HepG2 (cell line): Measurements from ENCODE around the gene CCDC61. TPM values are rescaled to one million over a fixed set of nuclear protein-coding genes. Genes with fewer than 3 reads are reported as not detected.

ENCODE experiments used
- ATAC-seq: fragments of 200-7000 bp; cut with Tn5 transposase; 3 replicates; pipeline ENCODE4 v1.9.1; 2020; ENCODE audit warnings: mild to moderate bottlenecking, moderate library complexity
- BruUV-seq: library from RNA; stranded (reverse); fragments of 400-500 nt; replicated peaks from 2 replicates; lab custom pipeline; 2021; lab: Mats Ljungman, UMichigan
- CTCF ChIA-PET: fragments of 300-600 bp; formaldehyde crosslinking; extraction: SDS; loops from one replicate; lab custom pipeline; 2021; ENCODE audit warnings: low total read pairs, inconsistent platforms, low intra/inter-chr PET ratio; lab: Yijun Ruan, JAX
- POLR2A ChIA-PET: fragments of 350-600 bp; sonication (Branson Sonifier 250); formaldehyde crosslinking; loops from one replicate; lab custom pipeline; 2020; ENCODE audit warnings: antibody characterized with exemption, inconsistent platforms; lab: Yijun Ruan, JAX
- DNase-seq: peaks from one replicate; pipeline ENCODE4 v3.0.0-alpha.2; 2015; ENCODE audit warnings: low spot score
- FAIRE-seq: peaks from 3 replicates; lab custom pipeline; 2011; peaks lifted over from hg19 to GRCh38; lab: Jason Lieb, UNC
- H2AFZ ChIP-seq: one replicate; pipeline ENCODE4 v1.6.1; 2011; ENCODE audit warnings: low read length, inconsistent platforms
- H3K27ac ChIP-seq: fragments of 300-600 bp; 3 replicates; pipeline ENCODE4 v1.8.0; 2011; ENCODE audit warnings: mixed run types, mild to moderate bottlenecking, mixed read lengths, low read length, inconsistent platforms; ENCODE audit not compliant: insufficient read depth; ENCODE audit errors: extremely low read length
- H3K27me3 ChIP-seq, 2 experiments: fragments of 200-600 bp in 1 of 2; 2 replicates in 1 of 2; 3 replicates in 1 of 2; pipeline versions ENCODE4 v1.6.0 to v1.8.0; 2011; ENCODE audit warnings: low read length in 2 of 2, mild to moderate bottlenecking in 2 of 2, moderate library complexity in 2 of 2, inconsistent platforms in 1 of 2; ENCODE audit not compliant: insufficient read depth in 2 of 2, control insufficient read depth in 1 of 2
- H3K36me3 ChIP-seq, 2 experiments: fragments of 200-600 bp in 1 of 2; replicated peaks in 1 of 2; 2 replicates in 1 of 2; 3 replicates in 1 of 2; pipeline versions ENCODE4 v1.5.1 to v1.8.0; 2011; ENCODE audit warnings: low read length in 2 of 2, inconsistent platforms in 1 of 2; ENCODE audit not compliant: insufficient read depth in 2 of 2, control insufficient read depth in 1 of 2
- H3K4me1 ChIP-seq: 2 replicates; pipeline ENCODE4 v1.5.1; 2012; ENCODE audit warnings: low read length, inconsistent platforms; ENCODE audit not compliant: insufficient read depth
- H3K4me2 ChIP-seq: 2 replicates; pipeline ENCODE4 v1.6.0; 2011; ENCODE audit warnings: low read depth, low read length, inconsistent platforms
- H3K4me3 ChIP-seq, 3 experiments: fragments of 200-600 bp in 1 of 3; sonication (generic), shearing (Covaris generic) in 1 of 3; replicated peaks in 1 of 3; 2 replicates each; pipeline ENCODE4 v1.5.1; 2011 to 2016; ENCODE audit warnings: low read length in 3 of 3, inconsistent platforms in 2 of 3, low read depth in 2 of 3, mild to moderate bottlenecking in 2 of 3, control low read depth in 1 of 3, mixed read lengths in 1 of 3; ENCODE audit not compliant: insufficient read depth in 1 of 3
- H3K79me2 ChIP-seq: one replicate; pipeline ENCODE4 v1.6.1; 2011; ENCODE audit warnings: low read length, inconsistent platforms; ENCODE audit not compliant: insufficient read depth
- H3K9ac ChIP-seq: 2 replicates; pipeline ENCODE4 v1.6.0; 2011; ENCODE audit warnings: mild to moderate bottlenecking, low read depth, low read length, inconsistent platforms; ENCODE audit not compliant: insufficient read depth
- H3K9me3 ChIP-seq: 2 replicates; pipeline ENCODE4 v1.5.1; 2012; ENCODE audit warnings: mild to moderate bottlenecking, low read length
- H4K20me1 ChIP-seq: 2 replicates; pipeline ENCODE4 v1.6.0; 2011; ENCODE audit warnings: inconsistent platforms, mild to moderate bottlenecking, low read length, moderate library complexity; ENCODE audit not compliant: insufficient read depth
- ISL2 ChIP-seq: sonication (generic); formaldehyde crosslinking; IDR thresholded peaks from 2 replicates; pipeline ENCODE4 v1.5.0; 2020; ENCODE audit warnings: missing genetic modification reagents
- MBNL3 ChIP-seq: fragments of 250-450 bp; sonication (Bioruptor Pico); conservative IDR thresholded peaks from 2 replicates; pipeline ENCODE4 v1.8.0; 2022; ENCODE audit warnings: mild to moderate bottlenecking, inconsistent platforms
- RFX1 ChIP-seq: fragments of 450-650 bp; IDR thresholded peaks from 2 replicates; pipeline ENCODE4 v1.6.1; 2017
- WGBS: methylation state at CpG from one replicate; pipeline ENCODE4 v1.1.6; 2017; ENCODE audit warnings: low lambda C conversion rate; 5-methylcytosine and 5-hydroxymethylcytosine counted together
- in situ Hi-C: cut with HindIII; loops from 2 replicates; pipeline ENCODE4 v1.10.0; 2017; ENCODE audit warnings: low pct_unique_long_range_greater_than_20kb; ENCODE audit not compliant: extremely low pct_ligation_motif_present
- intact Hi-C: fragments of 100-400 bp; cut with micrococcal nuclease; formaldehyde crosslinking; loops from one replicate; pipeline ENCODE4 v1.10.0; 2022; ENCODE audit not compliant: unreplicated experiment
- polyA plus RNA-seq, 8 experiments: library from polyadenylated mRNA; depleted of rRNA in 3 of 8; stranded (reverse) in 7 of 8; unstranded in 1 of 8; fragments of >200 nt; fragmentation: Illumina TruSeq in 4 of 8; extraction: Trizol in 4 of 8; gene quantifications; 2 replicates each; pipeline versions ENCODE4 v1.2.1 to v1.2.3, GENCODE V29; 2011 to 2016; ENCODE audit warnings: low read depth in 4 of 8, missing spikeins in 1 of 8, mixed read lengths in 1 of 8; ENCODE audit not compliant: insufficient read depth in 1 of 8
- total RNA-seq, 5 experiments: library from RNA; depleted of rRNA; stranded (reverse); fragments of >200 nt; fragmentation: Illumina TruSeq; extraction: Trizol; gene quantifications; 2 replicates each; pipeline ENCODE4 v1.2.3, GENCODE V29; 2016; ENCODE audit warnings: low read depth in 1 of 5
- TF ChIP-seq, protein P1 (sequence below), 2 experiments: fragments of 450-650 bp in 1 of 2; sonication (generic) in 1 of 2; formaldehyde crosslinking in 1 of 2; IDR thresholded peaks; 2 replicates each; pipeline versions ENCODE4 v1.6.1 to v1.8.0; 2016 to 2022; ENCODE audit warnings: antibody characterized with exemption in 1 of 2, mild to moderate bottlenecking in 1 of 2, missing genetic modification reagents in 1 of 2
- TF ChIP-seq, protein P2 (sequence below): sonication (generic); formaldehyde crosslinking; IDR thresholded peaks from 2 replicates; pipeline ENCODE4 v1.4.0; 2020; ENCODE audit warnings: missing genetic modification reagents

The CCDC61 gene
- total and polyA plus RNA-seq, 2 of the 13 experiments (the other 11 are each of a cell fraction or from before 2014, with no cell fraction given), result 4.2 to 4.9 TPM

- Histone ChIP-seq H3K79me2 (no peaks in the 10 kb centered on the region), H3K9me3 (no peaks in the 10 kb centered on the region), H3K9ac (no peak overlapping the region), H2AFZ (no peak overlapping the region), H3K4me2 (no peak overlapping the region), H4K20me1 (no peaks in the 10 kb centered on the region), H3K4me3 (no peak overlapping the region), H3K4me1 (no peaks in the 10 kb centered on the region), H3K27me3 (peaks cover 1 to 40% of the 10 kb centered on the region in 2 experiments), H3K27ac (no peak overlapping the region), H3K36me3 (no peaks in the 10 kb centered on the region)
- ChIA-PET CTCF (no interaction called here), POLR2A (no interaction called here)
- DNase-seq (no peak), ATAC-seq (no peak), FAIRE-seq (no peak)
- no TSS peak for BruUV-seq
- WGBS, result 20% methylated on average over 4 of the region's 14 CpGs
- TF ChIP-seq RFX1 (0 out of 2 replicates have a peak, but pooled peaks have one; percentile 40), MBNL3 (no peak)
- intact Hi-C loops, result no loop called here
- in situ Hi-C loops, result no loop called here
Observed at GRCh38 chr19:45976178-45976577, 19.1 kb upstream of the CCDC61 start.

- intact Hi-C loops (no loop called here), in situ Hi-C loops (no loop called here)
- H3K9me3 ChIP-seq, result no peaks in the 10 kb centered on the region
- no peak overlapping the region for H3K9ac ChIP-seq
- no peak overlapping the region for H3K4me3 ChIP-seq
- no peak overlapping the region for H3K4me2 ChIP-seq
- no peaks in the 10 kb centered on the region for H3K79me2 ChIP-seq
- WGBS, result 6% methylated on average over 7 of the region's 7 CpGs
- H3K4me1 ChIP-seq, result no peaks in the 10 kb centered on the region
- no peak overlapping the region for H2AFZ ChIP-seq
- ATAC-seq, result no peak
- DNase-seq, result no peak
- H4K20me1 ChIP-seq, result no peaks in the 10 kb centered on the region
- H3K27ac ChIP-seq, result no peak overlapping the region
- H3K27me3 ChIP-seq, result peaks cover 1 to 29% of the 10 kb centered on the region in 2 experiments
- no peaks in the 10 kb centered on the region for H3K36me3 ChIP-seq
- BruUV-seq, result no TSS peak
- POLR2A ChIA-PET, result no interaction called here
- FAIRE-seq, result no peak
- CTCF ChIA-PET, result no interaction called here
- TF ChIP-seq ISL2 (CRISPR knock-in tag), result no peak
- TF ChIP-seq, protein P1, sequence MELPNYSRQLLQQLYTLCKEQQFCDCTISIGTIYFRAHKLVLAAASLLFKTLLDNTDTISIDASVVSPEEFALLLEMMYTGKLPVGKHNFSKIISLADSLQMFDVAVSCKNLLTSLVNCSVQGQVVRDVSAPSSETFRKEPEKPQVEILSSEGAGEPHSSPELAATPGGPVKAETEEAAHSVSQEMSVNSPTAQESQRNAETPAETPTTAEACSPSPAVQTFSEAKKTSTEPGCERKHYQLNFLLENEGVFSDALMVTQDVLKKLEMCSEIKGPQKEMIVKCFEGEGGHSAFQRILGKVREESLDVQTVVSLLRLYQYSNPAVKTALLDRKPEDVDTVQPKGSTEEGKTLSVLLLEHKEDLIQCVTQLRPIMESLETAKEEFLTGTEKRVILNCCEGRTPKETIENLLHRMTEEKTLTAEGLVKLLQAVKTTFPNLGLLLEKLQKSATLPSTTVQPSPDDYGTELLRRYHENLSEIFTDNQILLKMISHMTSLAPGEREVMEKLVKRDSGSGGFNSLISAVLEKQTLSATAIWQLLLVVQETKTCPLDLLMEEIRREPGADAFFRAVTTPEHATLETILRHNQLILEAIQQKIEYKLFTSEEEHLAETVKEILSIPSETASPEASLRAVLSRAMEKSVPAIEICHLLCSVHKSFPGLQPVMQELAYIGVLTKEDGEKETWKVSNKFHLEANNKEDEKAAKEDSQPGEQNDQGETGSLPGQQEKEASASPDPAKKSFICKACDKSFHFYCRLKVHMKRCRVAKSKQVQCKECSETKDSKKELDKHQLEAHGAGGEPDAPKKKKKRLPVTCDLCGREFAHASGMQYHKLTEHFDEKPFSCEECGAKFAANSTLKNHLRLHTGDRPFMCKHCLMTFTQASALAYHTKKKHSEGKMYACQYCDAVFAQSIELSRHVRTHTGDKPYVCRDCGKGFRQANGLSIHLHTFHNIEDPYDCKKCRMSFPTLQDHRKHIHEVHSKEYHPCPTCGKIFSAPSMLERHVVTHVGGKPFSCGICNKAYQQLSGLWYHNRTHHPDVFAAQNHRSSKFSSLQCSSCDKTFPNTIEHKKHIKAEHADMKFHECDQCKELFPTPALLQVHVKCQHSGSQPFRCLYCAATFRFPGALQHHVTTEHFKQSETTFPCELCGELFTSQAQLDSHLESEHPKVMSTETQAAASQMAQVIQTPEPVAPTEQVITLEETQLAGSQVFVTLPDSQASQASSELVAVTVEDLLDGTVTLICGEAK (IDR thresholded peaks at IDR 0.05), result peak; percentile 45; the same call in 1 of the 2 replicates
- TF ChIP-seq, protein P1 (CRISPR knock-in tag; IDR thresholded peaks at IDR 0.05), result no peak
- TF ChIP-seq, protein P2, sequence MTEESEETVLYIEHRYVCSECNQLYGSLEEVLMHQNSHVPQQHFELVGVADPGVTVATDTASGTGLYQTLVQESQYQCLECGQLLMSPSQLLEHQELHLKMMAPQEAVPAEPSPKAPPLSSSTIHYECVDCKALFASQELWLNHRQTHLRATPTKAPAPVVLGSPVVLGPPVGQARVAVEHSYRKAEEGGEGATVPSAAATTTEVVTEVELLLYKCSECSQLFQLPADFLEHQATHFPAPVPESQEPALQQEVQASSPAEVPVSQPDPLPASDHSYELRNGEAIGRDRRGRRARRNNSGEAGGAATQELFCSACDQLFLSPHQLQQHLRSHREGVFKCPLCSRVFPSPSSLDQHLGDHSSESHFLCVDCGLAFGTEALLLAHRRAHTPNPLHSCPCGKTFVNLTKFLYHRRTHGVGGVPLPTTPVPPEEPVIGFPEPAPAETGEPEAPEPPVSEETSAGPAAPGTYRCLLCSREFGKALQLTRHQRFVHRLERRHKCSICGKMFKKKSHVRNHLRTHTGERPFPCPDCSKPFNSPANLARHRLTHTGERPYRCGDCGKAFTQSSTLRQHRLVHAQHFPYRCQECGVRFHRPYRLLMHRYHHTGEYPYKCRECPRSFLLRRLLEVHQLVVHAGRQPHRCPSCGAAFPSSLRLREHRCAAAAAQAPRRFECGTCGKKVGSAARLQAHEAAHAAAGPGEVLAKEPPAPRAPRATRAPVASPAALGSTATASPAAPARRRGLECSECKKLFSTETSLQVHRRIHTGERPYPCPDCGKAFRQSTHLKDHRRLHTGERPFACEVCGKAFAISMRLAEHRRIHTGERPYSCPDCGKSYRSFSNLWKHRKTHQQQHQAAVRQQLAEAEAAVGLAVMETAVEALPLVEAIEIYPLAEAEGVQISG, result no peak
Observed at GRCh38 chr19:45978156-45978555, 17.1 kb upstream of the CCDC61 start.
